ENCODE results near the gene HSPA1A.
A peak's percentile ranks its signal among the peaks of the same experiment; 100 is the strongest.
"Not testable (repeated sequence)": the region's sequence is repeated elsewhere in the genome, so short reads cannot be mapped to it uniquely, and the experiment has no call there.

HSPA1A gene

GRCh38 chr6:31792090-31792374 lies 23.3 kb upstream of the HSPA1A start (continued):
- no peak for TF ChIP-seq ZFP69B (tag by site-specific recombination; IDR thresholded peaks at IDR 0.05)

- TF ChIP-seq ZNF529 (tag by site-specific recombination; IDR thresholded peaks at IDR 0.05; ENCODE audit: insufficient replicate concordance) (no peak), HOXC10 (CRISPR knock-in tag; IDR thresholded peaks at IDR 0.05) (no peak), GLIS1 (tag by site-specific recombination; IDR thresholded peaks at IDR 0.05) (no peak), ZNF350 (tag by site-specific recombination; IDR thresholded peaks at IDR 0.05) (no peak), ZNF600 (tag by site-specific recombination; IDR thresholded peaks at IDR 0.05) (no peak), SALL2 (tag by site-specific recombination; IDR thresholded peaks at IDR 0.05; ENCODE audit: borderline replicate concordance) (no peak)
- Histone ChIP-seq H3K9me3 (ENCODE audit: control insufficient read depth, insufficient read depth, low read depth, low read length) (no peaks in the 10 kb centered on the region), H3K4me1 (ENCODE audit: control insufficient read depth, insufficient read depth, low read length) (no peaks in the 10 kb centered on the region; the same call in 1 of the 2 replicates), H3K27ac (ENCODE audit: extremely low read depth, low read depth, low read length) (no peak overlapping the region), H3K4me3 (ENCODE audit: low read depth, low read length) (no peak overlapping the region), H3K36me3 (ENCODE audit: control insufficient read depth in 2 of 2, insufficient read depth in 1 of 2, low read length in 2 of 2) (peaks cover 20 to 45% of the 10 kb centered on the region in 2 experiments)
- CTCF ChIA-PET = interaction anchor here (0.7 to 2.7 kb wide), 3 partner anchors 13 to 62 kb away, joined by 3 to 26 read pairs (median 3); partner anchors contain the start of gene LSM2
- POLR2A ChIA-PET = interaction anchor here (0.7 to 5.0 kb wide), 2 partner anchors 34 to 549 kb away, joined by 3 to 34 read pairs; partner anchors contain the start of gene HSPA1B
Measured at GRCh38 chr6:31792761-31793171, 22.6 kb upstream of the HSPA1A start.

GRCh38 chr6:31793927-31794245 lies 21.5 kb upstream of the HSPA1A start:
- H3K36me3 ChIP-seq (ENCODE audit: control insufficient read depth in 2 of 2, insufficient read depth in 1 of 2, low read length in 2 of 2) = peaks cover 17 to 47% of the 10 kb centered on the region in 2 experiments
- H3K4me3 ChIP-seq (ENCODE audit: low read depth, low read length); H3K9me3 ChIP-seq (ENCODE audit: control insufficient read depth, insufficient read depth, low read depth, low read length); H3K27ac ChIP-seq (ENCODE audit: extremely low read depth, low read depth, low read length); H3K4me1 ChIP-seq (ENCODE audit: control insufficient read depth, insufficient read depth, low read length); CTCF ChIA-PET: not testable (repeated sequence)
- POLR2A ChIA-PET = interaction anchor here (0.6 to 5.9 kb wide), 2 partner anchors 12 to 37 kb away, joined by 7 to 69 read pairs; partner anchors contain the start of gene LSM2

- POLR2A ChIA-PET = interaction anchor here (1.0 to 5.9 kb wide), 8 partner anchors 12 to 247 kb away, joined by 3 to 138 read pairs (median 12); partner anchors contain the start of genes DDAH2, HSPA1A, HSPA1B and HSPA1L
- H3K9me3 ChIP-seq (ENCODE audit: control insufficient read depth, insufficient read depth, low read depth, low read length) = no peaks in the 10 kb centered on the region
- peaks cover 14 to 44% of the 10 kb centered on the region in 2 experiments for H3K36me3 ChIP-seq (ENCODE audit: control insufficient read depth in 2 of 2, insufficient read depth in 1 of 2, low read length in 2 of 2)
- H3K4me3 ChIP-seq (ENCODE audit: low read depth, low read length) = peak overlapping the region; percentile 81
- CTCF ChIA-PET = interaction anchor here (0.6 to 4.9 kb wide), 9 partner anchors 13 to 349 kb away, joined by 3 to 55 read pairs (median 5); partner anchors contain the start of genes CLIC1 and LSM2
- H3K27ac ChIP-seq (ENCODE audit: extremely low read depth, low read depth, low read length) = peak overlapping the region; percentile 93; the same call in 1 of the 2 replicates
- no peaks in the 10 kb centered on the region; the same call in 1 of the 2 replicates for H3K4me1 ChIP-seq (ENCODE audit: control insufficient read depth, insufficient read depth, low read length)
- no peak for TF ChIP-seq PBX3 (CRISPR knock-in tag; IDR thresholded peaks at IDR 0.05)
- peak; percentile 71 for TF ChIP-seq ZNF335 (tag by site-specific recombination; conservative IDR thresholded peaks at IDR 0.05)
- TF ChIP-seq ZNF580 (tag by site-specific recombination; IDR thresholded peaks at IDR 0.05) = no peak
- no peak for TF ChIP-seq ZNF148 (tag by site-specific recombination; IDR thresholded peaks at IDR 0.05; ENCODE audit: borderline replicate concordance)
- no peak for TF ChIP-seq ZNF140 (tag by site-specific recombination; IDR thresholded peaks at IDR 0.05)
- TF ChIP-seq HOXC10 (CRISPR knock-in tag; IDR thresholded peaks at IDR 0.05) = no peak
- TF ChIP-seq REPIN1 (tag by site-specific recombination; IDR thresholded peaks at IDR 0.05; ENCODE audit: low read depth) = no peak
- no peak for TF ChIP-seq KLF1 (tag by site-specific recombination; IDR thresholded peaks at IDR 0.05)
- no peak for TF ChIP-seq YY2 (tag by site-specific recombination; IDR thresholded peaks at IDR 0.05)
- TF ChIP-seq ZNF121 (tag by site-specific recombination; IDR thresholded peaks at IDR 0.05) = no peak
- TF ChIP-seq ZNF292 (tag by site-specific recombination; IDR thresholded peaks at IDR 0.05; ENCODE audit: borderline replicate concordance, low read depth) = no peak
- TF ChIP-seq ZNF701 (tag by site-specific recombination; IDR thresholded peaks at IDR 0.05) = no peak
- TF ChIP-seq ZNF747 (tag by site-specific recombination; IDR thresholded peaks at IDR 0.05) = no peak
- peak; percentile 47; the same call in 1 of the 2 replicates for TF ChIP-seq ZNF629 (tag by site-specific recombination; IDR thresholded peaks at IDR 0.05)
- no peak for TF ChIP-seq ZNF114 (tag by site-specific recombination; IDR thresholded peaks at IDR 0.05)
- TF ChIP-seq ZNF791 (tag by site-specific recombination; IDR thresholded peaks at IDR 0.05) = no peak
- 0 out of 2 replicates have a peak, but pooled peaks have one; percentile 17 for TF ChIP-seq SP3 (tag by site-specific recombination; IDR thresholded peaks at IDR 0.05)
- TF ChIP-seq ZNF585B (tag by site-specific recombination; IDR thresholded peaks at IDR 0.05) = no peak
- TF ChIP-seq ZNF24 (tag by site-specific recombination; IDR thresholded peaks at IDR 0.05) = no peak
- TF ChIP-seq ZNF274 (IDR thresholded peaks at IDR 0.05; ENCODE audit: low read length) = no peak
- no peak for TF ChIP-seq ZNF274 (tag by site-specific recombination; IDR thresholded peaks at IDR 0.05; ENCODE audit: borderline replicate concordance)
- TF ChIP-seq ZIC2 (tag by site-specific recombination; IDR thresholded peaks at IDR 0.05) = no peak
- peak; percentile 43; the same call in 1 of the 2 replicates for TF ChIP-seq ZNF600 (tag by site-specific recombination; IDR thresholded peaks at IDR 0.05)
Measured at GRCh38 chr6:31794294-31794865, 21.0 kb upstream of the HSPA1A start.

All from HEK293 (cell line).